ENCODE data around the gene PRKACB. TPM values are rescaled to one million over a fixed set of nuclear protein-coding genes. Genes with fewer than 3 reads are reported as not detected.

The PRKACB gene
- total RNA-seq, 1 experiment from 2014 or later, result 135 TPM

GRCh38 chr1:84217239-84217638 lies 73.2 kb downstream of the PRKACB start (continued):
- TF ChIP-seq TCF7L2 (IDR thresholded peaks at IDR 0.05; ENCODE audit: borderline replicate concordance, extremely low read depth, insufficient read depth, insufficient read length), result no peak

GRCh38 chr1:84223751-84224432 lies 79.8 kb downstream of the PRKACB start:
- TF ChIP-seq, protein P1, sequence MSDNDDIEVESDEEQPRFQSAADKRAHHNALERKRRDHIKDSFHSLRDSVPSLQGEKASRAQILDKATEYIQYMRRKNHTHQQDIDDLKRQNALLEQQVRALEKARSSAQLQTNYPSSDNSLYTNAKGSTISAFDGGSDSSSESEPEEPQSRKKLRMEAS (IDR thresholded peaks at IDR 0.05), result no peak
- TF ChIP-seq CEBPB (IDR thresholded peaks at IDR 0.05; ENCODE audit: low read depth), result no peak
- TF ChIP-seq CTCF (IDR thresholded peaks at IDR 0.05 in 2 of 3, conservative IDR thresholded peaks at IDR 0.05 in 1 of 3; ENCODE audit: borderline replicate concordance in 1 of 3, insufficient read depth in 1 of 3, low read depth in 2 of 3, low read length in 2 of 3), result peak in 2 of 3 experiments; percentile 34 to 38; a peak in 3 of 6 replicates
- Histone ChIP-seq H3K9me2 (ENCODE audit: insufficient read depth) (no peaks in the 10 kb centered on the region), H2AFZ (ENCODE audit: low read depth, low read length, poor library complexity, severe bottlenecking) (no peak overlapping the region), H3K27ac (ENCODE audit: low read depth, low read length) (peak overlapping the region; percentile 47; the same call in 1 of the 2 replicates), H3K9ac (ENCODE audit: low read length) (no peak overlapping the region), H3K4me1 (ENCODE audit: control insufficient read depth in 1 of 2, insufficient read depth in 2 of 2, low read length in 2 of 2) (peaks cover 0 to 15% of the 10 kb centered on the region in 2 experiments; a peak in 2 of 4 replicates), H3K4me3 (replicated peaks in 1 of 2; ENCODE audit: low read depth in 1 of 2, low read length in 2 of 2) (no peak overlapping the region), H3K4me2 (ENCODE audit: low read length) (no peak overlapping the region), H3K36me3 (ENCODE audit: control insufficient read depth in 1 of 2, insufficient read depth in 2 of 2, low read length in 2 of 2) (peaks cover 2 to 33% of the 10 kb centered on the region in 2 experiments; a peak in 2 of 4 replicates), H3K27me3 (ENCODE audit: insufficient read depth, low read length) (no peaks in the 10 kb centered on the region), H3K79me2 (ENCODE audit: insufficient read depth, low read length) (peaks cover 41% of the 10 kb centered on the region; the same call in 1 of the 2 replicates), H3K9me3 (ENCODE audit: control insufficient read depth in 1 of 2, insufficient read depth in 1 of 2, low read depth in 1 of 2, low read length in 2 of 2) (peaks cover 4 to 9% of the 10 kb centered on the region in 2 experiments; a peak in 1 of 4 replicates), H4K20me1 (ENCODE audit: insufficient read depth) (no peaks in the 10 kb centered on the region)
- DNase-seq (ENCODE audit: low read depth, low spot score) (no peak), ATAC-seq (peak; percentile 83)
- intact Hi-C loops (cut with micrococcal nuclease), result no loop called here
- CTCF ChIA-PET, result no interaction called here
- POLR2A ChIA-PET, result no interaction called here
- RAD21 ChIA-PET (ENCODE audit: low non-redundant PET in 1 of 2, low total read pairs in 2 of 2, uncharacterized antibody in 2 of 2, unreplicated experiment in 2 of 2), result no interaction called here
- no TSS peak for BruUV-seq (replicated peaks)

All from HCT116 (cell line).